PC-3 (cell line): ENCODE results near the gene CMAS. TPM values are rescaled to one million over a fixed set of nuclear protein-coding genes. Genes with fewer than 3 reads are reported as not detected.

Source experiments
- ATAC-seq: fragments of 200-7000 bp; cut with Tn5 transposase; 2 replicates; pipeline ENCODE4 v1.9.1; 2020; ENCODE audit warnings: mild to moderate bottlenecking, moderate library complexity
- BruUV-seq: library from RNA; stranded (reverse); fragments of 400-500 nt; replicated peaks from 2 replicates; lab custom pipeline; 2021; lab: Mats Ljungman, UMichigan
- CTCF ChIA-PET: fragments of 300-600 bp; sonication (Branson Sonifier 250); formaldehyde crosslinking; loops from one replicate; lab custom pipeline; 2022; ENCODE audit warnings: antibody characterized with exemption; lab: Charles Lee
- POLR2A ChIA-PET: fragments of 300-600 bp; sonication (Branson Sonifier 250); formaldehyde crosslinking; loops from one replicate; lab custom pipeline; 2022; ENCODE audit warnings: antibody characterized with exemption; ENCODE audit not compliant: unreplicated experiment; lab: Charles Lee
- DNase-seq: peaks from one replicate; pipeline ENCODE4 v3.0.0-alpha.2; 2015
- H2AFZ ChIP-seq: fragments of 300-600 bp; sonication (generic); 2 replicates; pipeline ENCODE4 v1.6.0; 2016; ENCODE audit warnings: antibody characterized with exemption, low read length
- H3F3A ChIP-seq: fragments of 300-600 bp; sonication (generic); one replicate; pipeline ENCODE4 v1.6.0; 2017; ENCODE audit warnings: antibody characterized with exemption, low read length, control low read depth, mild to moderate bottlenecking; ENCODE audit not compliant: unreplicated experiment
- H3K27ac ChIP-seq: fragments of 300-600 bp; sonication (generic); 2 replicates; pipeline ENCODE4 v1.5.1; 2016; ENCODE audit warnings: mild to moderate bottlenecking, low read length
- H3K27me3 ChIP-seq: fragments of 300-600 bp; sonication (generic); 2 replicates; pipeline ENCODE4 v1.6.1; 2016; ENCODE audit warnings: low read length, mixed read lengths
- H3K36me3 ChIP-seq: fragments of 300-600 bp; sonication (generic); 2 replicates; pipeline ENCODE4 v1.6.1; 2016; ENCODE audit warnings: low read depth, mixed run types, low read length, mixed read lengths
- H3K4me1 ChIP-seq: fragments of 300-600 bp; sonication (generic); 2 replicates; pipeline ENCODE4 v1.5.1; 2016; ENCODE audit warnings: low read length; ENCODE audit not compliant: insufficient read depth
- H3K4me2 ChIP-seq: fragments of 300-600 bp; sonication (generic); 2 replicates; pipeline ENCODE4 v1.6.0; 2016; ENCODE audit warnings: low read length
- H3K4me3 ChIP-seq: fragments of 300-600 bp; sonication (generic); 2 replicates; pipeline ENCODE4 v1.5.1; 2016; ENCODE audit warnings: mild to moderate bottlenecking, low read length, mixed read lengths
- H3K79me2 ChIP-seq: fragments of 300-600 bp; sonication (generic); 2 replicates; pipeline ENCODE4 v1.6.1; 2017; ENCODE audit warnings: low read length, mixed read lengths
- H3K9ac ChIP-seq: fragments of 300-600 bp; sonication (generic); 2 replicates; pipeline ENCODE4 v1.6.0; 2016; ENCODE audit warnings: mild to moderate bottlenecking, low read length
- H3K9me2 ChIP-seq: fragments of 300-600 bp; sonication (generic); replicated peaks from 2 replicates; pipeline ENCODE4 v1.6.1; 2016; ENCODE audit warnings: mixed run types, low read length, mixed read lengths
- H3K9me3 ChIP-seq: fragments of 300-600 bp; sonication (generic); 2 replicates; pipeline ENCODE4 v1.6.1; 2016; ENCODE audit warnings: low read length, mixed read lengths
- H4K20me1 ChIP-seq: fragments of 300-600 bp; sonication (generic); 2 replicates; pipeline ENCODE4 v1.6.1; 2016; ENCODE audit warnings: low read length, mixed read lengths
- CTCF ChIP-seq: fragments of 300-600 bp; sonication (generic); conservative IDR thresholded peaks from 2 replicates; pipeline ENCODE4 v1.5.1; 2017; ENCODE audit warnings: antibody characterized with exemption, low read depth, mild to moderate bottlenecking, low read length
- EZH2 ChIP-seq: fragments of 300-600 bp; sonication (generic); IDR thresholded peaks from one replicate; pipeline ENCODE4 v1.6.1; 2017; ENCODE audit warnings: antibody characterized with exemption, mild to moderate bottlenecking, low read length; ENCODE audit not compliant: unreplicated experiment
- EZH2phosphoT487 ChIP-seq: fragments of 300-600 bp; sonication (generic); IDR thresholded peaks from 2 replicates; pipeline ENCODE4 v1.6.1; 2018; ENCODE audit warnings: mild to moderate bottlenecking, antibody characterized with exemption, low read length, borderline replicate concordance
- intact Hi-C: fragments of 100-400 bp; cut with micrococcal nuclease; formaldehyde crosslinking; loops from 2 replicates; pipeline ENCODE4 v1.9.0; 2023
- total RNA-seq: library from RNA; depleted of rRNA; stranded (reverse); fragments of >200 nt; gene quantifications from 2 replicates; pipeline ENCODE4 v1.2.3, GENCODE V29; 2014

Gene CMAS
- total RNA-seq, 1 experiment from 2014 or later = 25.0 TPM

- Histone ChIP-seq H3K9me2 (no peaks in the 10 kb centered on the region), H3K4me3 (no peak overlapping the region), H3K4me2 (no peak overlapping the region), H2AFZ (no peak overlapping the region), H3K79me2 (no peaks in the 10 kb centered on the region), H3K9ac (no peak overlapping the region), H3K27ac (no peak overlapping the region), H3K36me3 (no peaks in the 10 kb centered on the region), H3K9me3 (no peaks in the 10 kb centered on the region), H3K4me1 (no peaks in the 10 kb centered on the region), H4K20me1 (no peaks in the 10 kb centered on the region), H3F3A (no peaks in the 10 kb centered on the region), H3K27me3 (no peaks in the 10 kb centered on the region)
- intact Hi-C loops = no loop called here
- no TSS peak for BruUV-seq
- DNase-seq (no peak), ATAC-seq (no peak)
- POLR2A ChIA-PET = no interaction called here
- TF ChIP-seq CTCF (no peak), EZH2 (no peak), EZH2phosphoT487 (no peak)
- CTCF ChIA-PET = no interaction called here
Observed at GRCh38 chr12:22029491-22029890, 16.5 kb upstream of the CMAS start.

- intact Hi-C loops = no loop called here
- H3K27ac ChIP-seq = no peak overlapping the region
- no peak overlapping the region for H3K4me2 ChIP-seq
- no peaks in the 10 kb centered on the region for H3K27me3 ChIP-seq
- no peaks in the 10 kb centered on the region for H4K20me1 ChIP-seq
- DNase-seq (no peak), ATAC-seq (no peak)
- H3K36me3 ChIP-seq = no peaks in the 10 kb centered on the region
- ChIA-PET CTCF (no interaction called here), POLR2A (no interaction called here)
- H3K4me3 ChIP-seq = no peak overlapping the region
- H2AFZ ChIP-seq = no peak overlapping the region
- BruUV-seq = no TSS peak
- H3K4me1 ChIP-seq = no peaks in the 10 kb centered on the region
- H3K9ac ChIP-seq = no peak overlapping the region
- H3K79me2 ChIP-seq = no peaks in the 10 kb centered on the region
- H3K9me3 ChIP-seq = no peaks in the 10 kb centered on the region
- TF ChIP-seq EZH2 = no peak
- TF ChIP-seq CTCF = no peak
- TF ChIP-seq EZH2phosphoT487 = no peak
- no peaks in the 10 kb centered on the region for H3K9me2 ChIP-seq
- H3F3A ChIP-seq = no peaks in the 10 kb centered on the region
Observed at GRCh38 chr12:22029991-22030390, 16.0 kb upstream of the CMAS start.

GRCh38 chr12:22032732-22033131 is 13.3 kb upstream of the CMAS start:
- ATAC-seq (no peak), DNase-seq (no peak)
- H3K36me3 ChIP-seq = no peaks in the 10 kb centered on the region
- ChIA-PET POLR2A (no interaction called here), CTCF (no interaction called here)
- H3K79me2 ChIP-seq = no peaks in the 10 kb centered on the region
- H3K27me3 ChIP-seq = no peaks in the 10 kb centered on the region
- no peaks in the 10 kb centered on the region for H4K20me1 ChIP-seq
- no peaks in the 10 kb centered on the region for H3K9me3 ChIP-seq
- intact Hi-C loops = no loop called here
- no peaks in the 10 kb centered on the region for H3K9me2 ChIP-seq
- no peak overlapping the region for H3K9ac ChIP-seq
- no peak overlapping the region for H3K4me3 ChIP-seq
- BruUV-seq = no TSS peak
- no peak overlapping the region for H3K4me2 ChIP-seq
- no peak overlapping the region for H3K27ac ChIP-seq
- no peaks in the 10 kb centered on the region for H3K4me1 ChIP-seq
- TF ChIP-seq EZH2phosphoT487 (no peak), CTCF (no peak), EZH2 (no peak)
- no peaks in the 10 kb centered on the region for H3F3A ChIP-seq
- no peak overlapping the region for H2AFZ ChIP-seq
